HuH-7 (cell line): Measurements from ENCODE around the gene NCR2.

Source experiments
- DNase-seq: peaks from one replicate; pipeline ENCODE4 v3.0.0; 2011; ENCODE audit warnings: low spot score

NCR2 gene

DNA sequence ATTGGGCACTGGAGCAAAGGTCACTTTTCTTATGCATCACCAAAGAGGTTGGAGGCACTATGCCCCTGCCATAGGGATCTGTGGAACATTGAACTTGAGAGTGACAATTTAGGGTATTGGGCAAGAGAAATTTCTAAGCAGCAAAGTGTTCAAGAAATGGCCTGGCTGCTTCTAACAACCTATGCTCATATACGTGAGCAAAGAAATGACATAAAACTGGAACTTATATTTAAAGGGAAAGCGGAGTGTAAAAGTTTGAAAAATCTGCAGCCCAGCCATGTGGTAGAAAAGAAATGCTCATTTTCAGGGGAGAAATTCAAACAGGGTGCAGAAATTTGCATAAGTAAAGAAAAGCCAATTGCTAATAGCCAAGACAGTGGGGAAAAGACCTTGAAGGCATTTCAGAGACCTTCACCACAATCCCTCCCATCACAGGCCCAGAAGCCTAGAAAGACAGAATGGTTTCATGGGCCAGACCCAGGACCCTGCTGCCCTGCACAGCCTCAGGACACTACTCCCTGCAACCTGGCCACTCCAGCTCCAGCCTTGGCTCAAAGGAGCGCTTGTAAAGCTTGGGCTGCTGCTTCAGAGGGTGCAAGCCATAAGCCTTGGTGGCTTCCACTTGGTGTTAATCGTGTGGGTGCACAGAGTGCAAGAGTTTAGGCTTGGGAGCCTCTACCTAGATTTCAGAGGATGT, 24.4 kb downstream of the NCR2 start:
- no peak for DNase-seq

DNA sequence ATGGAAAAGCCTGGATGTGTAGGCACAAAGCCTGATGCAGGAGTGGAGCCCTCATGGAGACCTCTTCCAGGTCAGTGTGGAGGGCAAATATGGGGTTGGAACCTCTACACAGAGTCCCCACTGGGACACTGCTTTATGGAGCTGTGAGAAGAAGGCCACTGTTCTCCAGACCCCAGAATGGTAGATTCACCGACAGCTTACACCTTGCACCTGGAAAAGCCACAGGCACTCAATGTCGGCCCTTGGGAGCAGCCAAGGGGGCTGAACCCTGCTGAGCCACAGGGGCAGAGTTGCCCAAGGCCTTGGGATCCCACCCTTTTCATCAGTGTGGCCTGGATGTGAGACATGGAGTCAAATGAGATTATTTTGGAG, 24.9 kb downstream of the NCR2 start:
- no peak for DNase-seq

DNA sequence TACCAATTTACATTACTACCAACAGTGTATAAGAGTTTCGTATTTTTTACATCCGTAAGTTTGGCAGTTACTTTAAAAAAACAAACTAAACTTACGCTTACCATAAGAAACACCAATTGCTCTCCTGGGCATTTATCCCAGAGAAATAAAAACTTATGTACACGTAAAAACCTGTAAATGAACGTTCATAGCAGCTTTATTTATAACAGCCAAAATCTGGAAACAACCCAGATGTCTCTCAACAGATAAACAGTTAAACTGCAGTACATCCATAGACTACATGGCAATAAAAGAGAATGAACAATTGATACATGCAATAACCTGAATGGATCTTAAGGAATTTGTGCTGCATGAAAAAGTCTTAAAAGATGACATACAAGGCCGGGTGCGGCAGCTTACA, 30.7 kb downstream of the NCR2 start:
- no peak for DNase-seq

DNA sequence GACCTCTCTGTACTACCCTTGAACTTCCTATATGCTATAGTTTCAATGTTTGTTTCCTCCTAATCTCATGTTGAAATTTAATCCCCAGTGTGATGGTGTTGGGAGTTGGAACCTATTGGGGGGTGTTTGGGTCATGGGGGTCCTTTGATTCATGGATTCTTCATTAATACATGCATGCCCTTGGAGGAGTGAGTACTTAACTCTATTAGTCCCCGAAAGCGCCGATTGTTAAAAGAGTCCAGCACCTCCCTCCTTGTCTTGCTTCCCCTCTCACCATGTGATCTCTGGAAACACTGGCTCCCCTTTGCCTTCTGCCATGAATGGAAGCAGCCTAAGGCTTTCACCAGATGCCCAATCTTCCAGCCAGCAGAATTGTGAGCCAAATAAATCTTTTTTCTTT, 31.7 kb downstream of the NCR2 start:
- DNase-seq: no peak

- peak; percentile 69 for DNase-seq
These were observed 32.3 kb downstream of the NCR2 start for GRCh38 chr6:41367700-41368099.

GRCh38 chr6:41370488-41371111, 35.2 kb downstream of the NCR2 start:
- no peak for DNase-seq

DNA sequence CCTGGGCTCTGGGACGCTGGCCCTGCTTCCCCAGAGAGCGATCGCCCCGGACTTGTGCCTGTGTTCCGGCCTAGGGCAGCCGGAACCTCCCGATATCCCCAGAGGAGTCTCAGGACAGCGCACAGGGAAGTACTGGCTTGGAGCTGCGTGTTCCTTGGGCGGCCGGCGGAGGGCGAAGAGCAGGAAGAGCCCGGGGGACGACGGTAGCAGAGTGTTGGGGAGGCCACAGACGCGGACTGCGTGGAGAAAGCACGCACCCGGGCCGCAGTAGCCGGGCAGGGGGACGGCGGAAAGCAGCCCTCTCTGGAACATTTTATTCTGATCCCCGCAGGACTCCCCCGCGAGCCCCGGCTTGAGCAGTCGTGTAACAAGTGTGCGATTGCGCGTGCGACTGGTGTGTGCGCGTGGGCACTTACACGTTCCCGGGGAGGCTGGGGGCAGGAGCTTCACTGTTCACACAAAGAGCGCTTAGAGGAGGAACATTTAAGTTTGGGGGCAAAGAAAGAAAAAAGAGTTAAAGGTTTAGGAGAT, 36.1 kb downstream of the NCR2 start:
- DNase-seq: no peak

GRCh38 chr6:41371992-41372831, 36.8 kb downstream of the NCR2 start:
- no peak for DNase-seq

GRCh38 chr6:41372832-41373626, 37.6 kb downstream of the NCR2 start:
- no peak for DNase-seq

- DNase-seq: no peak
These were observed 38.2 kb downstream of the NCR2 start for GRCh38 chr6:41373627-41373918.

DNA sequence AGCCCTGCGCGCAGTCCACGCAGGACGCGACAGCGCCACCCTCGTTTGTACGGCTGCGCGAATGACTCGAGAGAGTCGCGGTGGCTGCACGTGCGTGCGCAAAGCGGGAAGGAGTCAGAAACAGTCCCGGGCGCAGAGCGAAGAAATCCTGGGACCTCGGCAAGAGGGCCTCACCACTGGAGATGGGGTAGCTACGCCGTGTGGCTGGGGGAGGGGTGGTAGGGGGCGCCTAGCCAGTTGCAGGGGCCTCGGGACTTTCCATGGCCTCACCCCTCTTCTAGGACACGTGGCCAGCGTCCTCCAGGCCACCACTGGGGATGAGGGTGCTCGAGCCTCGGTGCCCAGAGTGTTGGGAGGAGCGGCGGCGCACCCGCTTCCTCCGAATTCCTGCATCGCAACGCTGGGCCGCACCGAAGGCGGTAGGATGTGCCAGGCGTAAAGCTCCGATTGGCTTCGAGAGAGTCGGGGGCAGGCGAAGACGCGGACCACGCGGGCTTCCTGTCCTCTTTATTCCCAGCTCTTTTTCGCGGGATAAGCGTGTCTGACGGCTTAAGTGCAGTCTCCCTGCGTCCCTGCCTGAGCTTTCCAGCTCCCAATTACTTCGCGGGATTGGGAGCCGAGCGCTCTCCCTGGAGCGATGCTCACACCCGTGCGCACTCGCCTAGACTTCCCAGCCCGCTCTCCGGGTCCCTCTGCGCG, 38.7 kb downstream of the NCR2 start:
- DNase-seq: no peak

GRCh38 chr6:41374618-41375590, 39.5 kb downstream of the NCR2 start:
- no peak for DNase-seq

GRCh38 chr6:41375598-41376151, 40.3 kb downstream of the NCR2 start:
- no peak for DNase-seq

DNA sequence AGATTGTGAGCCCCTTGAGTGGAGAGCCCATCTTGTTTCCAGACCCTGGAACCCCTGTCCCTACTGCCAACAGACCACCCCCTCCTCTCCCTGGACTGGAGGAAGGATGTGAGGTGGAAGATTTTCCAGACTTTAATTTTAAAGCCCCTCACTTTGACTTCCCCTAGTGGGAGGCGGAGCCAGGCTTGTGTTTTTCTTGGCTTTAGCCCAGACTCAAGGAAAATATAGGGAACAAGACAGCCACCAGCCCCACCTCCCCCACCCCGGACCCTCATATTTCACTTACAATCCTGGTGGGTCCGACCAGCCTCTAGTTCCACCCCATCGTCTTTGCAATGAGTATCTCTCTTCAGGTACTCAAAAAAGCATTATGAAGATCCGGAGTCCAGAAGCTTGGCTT, 40.8 kb downstream of the NCR2 start:
- DNase-seq: no peak

- no peak for DNase-seq
These were observed 41.7 kb downstream of the NCR2 start for GRCh38 chr6:41377071-41377470.

GRCh38 chr6:41379306-41379705, 43.9 kb downstream of the NCR2 start:
- no peak for DNase-seq

DNA sequence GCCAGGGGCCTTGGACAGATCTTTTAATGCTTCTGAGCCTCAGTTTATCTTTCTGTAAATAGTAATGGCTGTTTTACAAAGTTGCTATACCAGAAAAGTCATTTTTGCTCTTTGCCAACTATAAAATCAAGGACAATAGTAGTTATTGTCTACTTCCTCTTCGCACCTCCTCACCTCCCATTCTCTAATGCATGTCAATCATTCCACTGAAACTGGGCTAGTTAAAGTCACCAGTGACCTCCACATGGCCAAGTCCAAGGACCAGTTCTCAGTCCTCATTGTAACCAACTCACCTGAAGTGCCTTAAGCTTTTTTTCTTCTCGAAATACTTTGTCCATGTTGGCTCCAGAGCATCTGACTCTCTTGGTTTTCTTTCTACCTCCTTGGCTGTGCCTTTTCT, 51.2 kb downstream of the NCR2 start:
- no peak for DNase-seq

DNA sequence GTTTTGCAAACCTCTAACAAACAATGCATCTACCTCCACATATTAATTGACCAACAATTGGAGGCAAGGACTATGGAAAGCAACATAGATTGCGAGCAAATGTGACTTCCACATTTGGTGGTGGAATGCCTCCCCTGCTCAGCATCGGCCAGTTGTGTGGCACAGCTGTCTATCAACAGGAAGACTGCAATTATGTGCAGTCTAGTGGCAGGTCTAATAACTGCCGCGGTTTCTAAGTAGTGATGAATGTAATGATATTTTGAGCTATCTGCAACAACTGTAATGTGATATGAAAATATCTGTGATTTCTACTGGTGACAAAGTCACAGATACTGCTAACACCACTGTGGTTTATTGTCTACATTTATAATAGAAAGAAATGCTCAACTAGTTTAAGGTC, 56.8 kb downstream of the NCR2 start:
- DNase-seq: no peak

GRCh38 chr6:41396335-41396734, 60.9 kb downstream of the NCR2 start:
- DNase-seq: no peak

DNA sequence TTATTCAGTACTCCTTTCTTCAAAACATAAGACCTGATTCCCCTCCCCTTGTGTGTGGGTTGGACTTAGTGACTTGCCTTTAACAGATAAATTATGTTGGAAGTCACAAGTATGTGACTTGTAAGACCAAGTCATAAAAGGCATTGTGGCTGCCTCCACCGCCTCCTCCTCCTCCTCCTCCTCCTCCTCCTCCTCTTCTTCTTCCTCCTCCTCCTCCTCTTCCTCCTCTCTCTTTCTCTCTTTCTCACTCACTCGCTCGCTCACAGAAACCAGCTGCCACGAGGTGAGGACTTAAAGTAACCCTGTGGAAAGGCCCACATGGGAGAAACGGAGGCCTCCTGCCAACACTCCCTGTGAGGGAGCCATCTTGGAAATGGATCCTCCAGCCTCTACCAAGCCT, 64.0 kb downstream of the NCR2 start:
- DNase-seq: no peak
